Brain microvascular endothelial cell (primary cell): ENCODE results near the gene RASL12.

Experiments used
- DNase-seq: peaks from one replicate; pipeline ENCODE4 v3.0.0-alpha.2; 2020
- H3K27ac ChIP-seq: fragments of 250-450 bp; sonication (Bioruptor Pico); 2 replicates; pipeline ENCODE4 v1.5.1; 2020; ENCODE audit warnings: mild to moderate bottlenecking, moderate library complexity
- H3K27me3 ChIP-seq: fragments of 250-450 bp; sonication (Bioruptor Pico); replicated peaks from 2 replicates; pipeline ENCODE4 v1.5.1; 2020; ENCODE audit warnings: mild to moderate bottlenecking
- H3K36me3 ChIP-seq: fragments of 250-450 bp; sonication (Bioruptor Pico); replicated peaks from 2 replicates; pipeline ENCODE4 v1.5.1; 2020; ENCODE audit warnings: mild to moderate bottlenecking
- H3K4me3 ChIP-seq: 2 replicates; pipeline ENCODE4 v1.5.1; 2011; ENCODE audit warnings: low read depth, mild to moderate bottlenecking, control low read depth, low read length, moderate library complexity
- CTCF ChIP-seq: IDR thresholded peaks from 2 replicates; pipeline ENCODE4 v1.5.1; 2011; ENCODE audit warnings: low read depth, mild to moderate bottlenecking, moderate library complexity, low read length, control low read depth, inconsistent platforms; ENCODE audit errors: missing control alignments
- in situ Hi-C: cut with HindIII; loops from 2 replicates; pipeline ENCODE4 v1.10.0; 2017; ENCODE audit warnings: low sequenced_read_pairs, low pct_ligation_motif_present

The RASL12 gene

GRCh38 chr15:65042776-65043327, 24.9 kb downstream of the RASL12 start:
- no peaks in the 10 kb centered on the region for H3K36me3 ChIP-seq
- in situ Hi-C loops: no loop called here
- H3K27me3 ChIP-seq: no peaks in the 10 kb centered on the region
- no peak overlapping the region for H3K4me3 ChIP-seq
- no peak overlapping the region for H3K27ac ChIP-seq
- no peak for DNase-seq
- TF ChIP-seq CTCF: no peak

GRCh38 chr15:65041787-65042186, 26.0 kb downstream of the RASL12 start:
- Histone ChIP-seq H3K27me3 (no peaks in the 10 kb centered on the region), H3K4me3 (no peak overlapping the region), H3K36me3 (no peaks in the 10 kb centered on the region), H3K27ac (no peak overlapping the region)
- no peak for TF ChIP-seq CTCF
- in situ Hi-C loops: no loop called here
- DNase-seq: no peak

GRCh38 chr15:65040461-65040860, 27.3 kb downstream of the RASL12 start:
- TF ChIP-seq CTCF: no peak
- DNase-seq: no peak

GRCh38 chr15:65038836-65039235, 29.0 kb downstream of the RASL12 start:
- H3K36me3 ChIP-seq: no peaks in the 10 kb centered on the region
- H3K27ac ChIP-seq: no peak overlapping the region
- H3K27me3 ChIP-seq: no peaks in the 10 kb centered on the region
- no peak for TF ChIP-seq CTCF
- H3K4me3 ChIP-seq: no peak overlapping the region
- DNase-seq: no peak
- in situ Hi-C loops: no loop called here

More at GRCh38 chr15:65040461-65040860, 27.3 kb downstream of the RASL12 start:
- Histone ChIP-seq H3K4me3 (no peak overlapping the region), H3K27ac (no peak overlapping the region), H3K27me3 (no peaks in the 10 kb centered on the region), H3K36me3 (no peaks in the 10 kb centered on the region)
- in situ Hi-C loops: no loop called here

- Histone ChIP-seq H3K4me3 (no peak overlapping the region), H3K36me3 (no peaks in the 10 kb centered on the region), H3K27ac (no peak overlapping the region), H3K27me3 (no peaks in the 10 kb centered on the region)
- in situ Hi-C loops: no loop called here
- no peak for TF ChIP-seq CTCF
- DNase-seq: no peak
Observed at GRCh38 chr15:65038428-65038827, 29.4 kb downstream of the RASL12 start.

GRCh38 chr15:65037309-65037708, 30.5 kb downstream of the RASL12 start:
- no peak for DNase-seq
- Histone ChIP-seq H3K27ac (no peak overlapping the region), H3K36me3 (no peaks in the 10 kb centered on the region), H3K4me3 (no peak overlapping the region), H3K27me3 (no peaks in the 10 kb centered on the region)
- TF ChIP-seq CTCF: no peak
- in situ Hi-C loops: no loop called here
